HG03354 (cell line): ENCODE measurements around the gene ASMTL.
"Not testable (repeated sequence)": the region's sequence is repeated elsewhere in the genome, so short reads cannot be mapped to it uniquely, and the experiment has no call there.

ENCODE experiments used
- ATAC-seq: cut with Tn5 transposase; IDR thresholded peaks from one replicate; pipeline ENCODE4 v1.9.1; 2021; ENCODE audit warnings: mild to moderate bottlenecking; ENCODE audit not compliant: unreplicated experiment, poor library complexity, severe bottlenecking

Gene ASMTL

DNA sequence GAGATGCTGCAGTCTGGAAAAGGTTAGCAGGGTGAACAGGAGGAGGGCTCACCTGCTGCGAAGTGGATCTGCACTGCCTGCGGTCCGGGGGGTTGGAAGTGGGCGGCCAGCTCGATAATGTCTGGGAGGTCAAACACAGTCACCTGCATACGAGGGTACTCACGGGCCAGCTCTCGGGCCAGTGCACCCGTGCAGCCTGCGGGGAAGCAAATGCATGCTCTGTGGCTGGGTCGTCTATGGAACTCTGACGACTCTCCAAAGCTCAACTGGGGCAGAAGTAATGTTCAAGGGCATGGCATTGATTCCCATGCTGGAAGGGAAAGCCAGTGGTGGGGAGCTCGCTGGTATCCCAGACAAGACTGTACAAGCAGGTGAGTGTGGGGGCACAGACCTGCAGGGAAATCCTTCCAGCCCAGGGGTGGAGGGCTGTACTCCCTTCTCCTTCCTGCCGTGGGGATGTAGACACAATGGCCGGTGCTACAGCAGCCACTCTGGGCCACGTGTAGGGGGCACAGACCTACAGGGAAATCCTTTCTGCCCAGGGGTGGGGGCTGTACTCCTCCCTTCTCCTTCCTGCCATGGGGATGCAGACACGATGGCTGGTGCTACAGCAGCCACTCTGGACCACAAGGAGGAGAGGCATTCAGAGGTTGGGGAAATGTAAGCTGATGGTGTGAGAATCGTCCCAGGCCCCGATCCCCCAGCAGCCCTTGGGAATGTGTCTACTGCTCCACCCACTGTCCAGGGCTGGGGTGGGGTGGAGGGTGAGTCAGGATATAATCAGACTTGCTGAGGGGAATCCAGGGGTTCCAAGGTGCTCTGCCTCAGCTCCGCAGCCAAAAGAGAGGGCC, 34.6 kb downstream of the ASMTL start:
- ATAC-seq: no peak

DNA sequence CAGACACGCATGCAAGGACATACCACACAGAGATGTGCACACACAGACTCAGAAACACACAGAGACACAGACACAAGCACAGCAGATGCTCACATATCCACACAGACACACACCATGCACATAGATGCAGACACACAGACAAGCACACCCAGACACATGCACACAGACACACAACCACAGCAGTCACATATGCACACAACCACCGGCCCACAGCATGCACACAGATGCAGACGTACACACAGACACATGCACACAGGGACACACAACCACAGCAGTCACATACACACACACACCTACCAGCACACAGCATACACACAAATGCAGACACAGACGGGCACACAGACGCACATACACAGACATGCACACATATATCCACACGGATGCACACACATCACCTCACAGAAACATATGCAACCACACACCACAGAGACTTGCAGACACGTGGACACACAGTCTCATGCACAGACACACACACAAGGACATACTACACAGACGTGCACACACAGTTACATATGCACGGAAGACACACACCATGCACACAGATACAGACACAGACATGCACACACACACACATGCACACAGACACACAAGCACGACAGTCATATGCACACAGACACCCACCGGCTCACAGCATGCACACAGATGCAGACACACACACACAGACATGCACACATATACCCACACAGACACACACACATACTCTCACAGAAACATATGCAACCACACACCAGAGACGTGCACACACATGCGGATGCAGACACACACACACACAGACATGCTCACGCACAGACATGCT, 35.5 kb downstream of the ASMTL start:
- ATAC-seq: no peak

DNA sequence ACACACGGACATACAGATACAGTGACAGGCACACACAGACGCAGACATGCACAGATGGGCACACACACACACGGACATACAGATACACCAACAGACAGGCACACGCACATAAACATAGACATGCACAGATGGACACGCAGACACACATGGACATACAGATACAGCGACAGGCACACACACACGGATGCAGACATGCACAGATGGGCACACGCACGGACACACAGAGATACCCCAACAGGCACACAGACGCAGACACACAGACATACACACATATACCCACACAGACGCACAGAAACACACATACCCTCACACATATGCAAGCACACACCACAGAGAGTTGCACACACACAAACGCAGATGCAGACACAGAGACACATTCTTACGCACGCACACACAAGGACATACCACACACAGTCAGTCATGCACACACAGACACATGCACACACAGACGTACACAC, 36.4 kb downstream of the ASMTL start:
- ATAC-seq: no peak

DNA sequence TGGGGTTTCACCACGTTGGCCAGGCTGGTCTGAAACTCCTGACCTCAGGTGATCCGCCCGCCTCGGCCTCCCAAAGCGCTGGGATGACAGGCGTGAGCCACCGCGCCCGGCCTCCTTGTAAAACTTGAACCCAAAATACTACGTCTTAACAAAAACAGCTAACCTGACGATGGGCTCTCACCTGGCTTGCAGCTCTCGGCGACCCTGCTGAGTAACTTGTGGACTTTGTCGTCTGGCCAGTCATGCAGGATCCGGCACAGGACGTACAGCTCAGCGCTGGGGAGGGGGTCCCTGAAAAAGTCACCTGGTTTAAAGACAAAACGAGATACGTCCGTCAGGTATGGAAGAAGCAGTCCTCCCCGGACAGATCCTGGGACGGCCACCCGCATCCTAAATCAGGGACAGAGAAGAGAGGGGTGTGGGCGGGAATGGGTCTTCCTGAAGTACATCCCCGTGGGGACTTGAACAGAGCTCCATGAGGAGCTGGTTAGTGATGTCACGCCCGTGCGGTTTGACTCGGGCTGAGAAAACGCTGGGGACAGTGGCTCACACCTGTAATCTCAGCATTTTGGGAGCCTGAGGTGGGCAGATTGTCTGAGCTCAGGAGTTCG, 40.1 kb downstream of the ASMTL start:
- no peak for ATAC-seq

DNA sequence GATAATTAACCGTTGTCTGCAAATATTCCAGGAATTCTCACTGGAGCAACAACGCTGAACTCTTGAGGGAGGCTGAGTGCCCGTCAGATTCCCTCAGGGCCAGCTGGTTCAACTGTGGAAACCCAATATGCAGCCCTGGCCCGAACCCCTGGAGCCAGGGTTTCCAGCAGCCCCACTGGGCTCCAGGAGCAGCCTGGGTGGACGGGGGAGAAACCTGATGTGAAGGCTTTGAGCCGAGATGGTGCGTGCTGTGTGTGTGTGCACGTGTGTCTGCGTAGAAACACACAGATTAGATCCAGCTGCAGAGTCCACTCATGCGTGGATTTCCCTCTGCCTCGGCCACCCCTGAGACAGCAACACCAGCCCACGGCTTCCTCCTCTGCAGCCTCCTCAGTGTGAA, 41.4 kb downstream of the ASMTL start:
- no peak for ATAC-seq

DNA sequence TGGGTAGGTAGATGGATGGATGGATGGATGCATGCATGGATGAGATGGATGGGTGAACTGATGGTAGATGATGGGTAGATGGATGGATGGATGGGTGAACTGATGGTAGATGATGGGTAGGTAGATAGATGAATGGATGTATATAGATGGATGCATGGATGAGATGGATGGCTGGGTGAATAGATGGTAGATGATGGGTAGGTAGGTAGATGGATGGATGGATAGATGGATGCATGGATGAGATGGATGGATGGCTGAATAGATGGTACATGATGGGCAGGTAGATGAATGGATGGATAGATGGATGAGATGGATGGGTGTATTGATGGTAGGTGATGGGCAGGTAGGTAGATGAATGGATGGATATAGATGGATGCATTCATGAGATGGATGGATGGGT, 45.7 kb downstream of the ASMTL start:
- no peak for ATAC-seq

DNA sequence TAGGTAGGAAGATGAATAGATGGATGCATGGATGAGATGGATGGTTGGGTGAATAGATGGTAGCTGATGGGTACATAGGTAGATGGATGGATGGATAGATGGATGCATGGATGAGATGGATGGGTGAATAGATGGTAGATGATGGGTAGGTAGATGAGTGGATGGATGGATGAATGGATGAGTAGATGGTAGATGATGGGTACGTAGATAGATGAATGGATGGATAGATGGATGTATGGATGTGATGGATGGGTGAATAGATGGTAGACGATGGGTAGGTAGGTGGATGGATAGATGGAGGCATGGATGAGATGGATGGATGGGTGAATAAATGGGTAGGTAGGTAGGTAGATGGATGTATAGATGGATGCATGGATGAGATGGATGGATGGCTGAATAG, 46.9 kb downstream of the ASMTL start:
- ATAC-seq: not testable (repeated sequence)

DNA sequence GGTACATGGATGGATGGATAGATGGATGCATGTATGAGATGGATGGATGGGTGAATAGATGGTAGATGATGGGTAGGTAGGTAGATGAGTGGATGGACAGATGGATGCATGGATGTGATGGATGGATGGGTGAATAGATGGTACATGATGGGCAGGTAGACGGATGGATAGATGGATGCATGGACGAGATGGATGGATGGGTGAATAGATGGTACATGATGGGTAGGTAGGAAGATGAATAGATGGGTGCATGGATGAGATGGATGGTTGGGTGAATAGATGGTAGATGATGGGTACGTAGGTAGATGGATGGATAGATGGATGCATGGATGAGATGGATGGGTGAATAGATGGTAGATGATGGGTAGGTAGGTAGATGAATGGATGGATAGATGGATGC, 48.8 kb downstream of the ASMTL start:
- not testable (repeated sequence) for ATAC-seq

DNA sequence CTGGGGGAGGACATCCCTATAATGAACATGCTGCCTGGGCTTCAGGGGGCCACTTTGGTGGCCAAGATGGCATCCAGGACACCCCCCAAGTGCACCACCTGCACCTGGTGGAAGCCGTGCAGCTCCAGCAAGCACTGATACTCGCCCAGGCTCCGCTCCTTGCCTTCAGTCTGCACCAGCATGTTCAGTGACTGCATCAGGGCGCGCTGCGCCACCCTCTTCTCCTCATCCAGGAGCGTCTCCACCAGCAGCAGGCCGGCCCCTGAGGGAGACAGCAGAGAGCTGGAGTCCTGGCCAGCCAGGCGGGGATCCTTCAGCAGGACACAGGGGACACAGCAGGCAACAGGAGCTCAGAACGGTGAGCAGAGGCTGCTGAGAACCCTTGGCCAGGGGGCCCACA, 49.5 kb downstream of the ASMTL start:
- no peak for ATAC-seq

DNA sequence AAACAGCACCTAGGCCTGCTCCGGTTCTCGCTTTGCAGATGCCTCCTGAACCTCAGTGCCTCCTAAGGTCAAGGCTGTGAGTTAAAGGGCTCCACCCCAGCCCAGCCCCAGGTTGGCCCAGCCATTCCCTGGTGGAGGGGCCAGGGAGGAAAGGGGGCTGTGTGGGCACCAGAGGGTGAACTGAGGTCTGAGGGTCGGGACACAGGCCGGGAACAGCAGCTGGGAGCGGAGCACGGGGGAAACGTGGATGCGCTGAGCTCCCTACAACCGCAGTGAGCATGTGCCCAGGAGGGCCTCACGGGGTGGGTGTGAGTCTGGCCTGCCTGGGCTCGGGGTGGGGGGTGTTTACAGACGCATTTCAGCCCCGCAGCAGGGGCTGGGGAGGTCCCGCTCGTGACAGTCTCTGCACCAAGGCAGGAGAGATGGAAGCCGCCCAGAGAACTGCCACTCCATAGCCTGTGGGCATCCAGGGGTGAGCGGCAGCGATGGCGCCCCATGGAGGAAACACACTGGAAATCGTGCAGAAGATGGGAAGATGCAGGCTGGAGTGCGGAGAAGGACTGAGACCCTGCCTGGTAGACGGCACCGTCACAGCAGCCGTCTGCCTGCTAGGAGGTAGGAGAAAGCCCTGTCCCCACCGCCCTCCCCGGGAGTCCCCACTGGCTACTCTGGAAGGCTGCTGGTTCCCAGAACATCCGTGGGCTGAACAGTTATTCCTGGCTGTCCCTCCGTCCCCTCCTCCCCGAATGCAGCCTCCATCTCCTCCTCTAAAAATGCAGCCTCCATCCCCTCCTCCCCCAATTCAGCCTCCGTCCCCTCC, 50.9 kb downstream of the ASMTL start:
- ATAC-seq: no peak

DNA sequence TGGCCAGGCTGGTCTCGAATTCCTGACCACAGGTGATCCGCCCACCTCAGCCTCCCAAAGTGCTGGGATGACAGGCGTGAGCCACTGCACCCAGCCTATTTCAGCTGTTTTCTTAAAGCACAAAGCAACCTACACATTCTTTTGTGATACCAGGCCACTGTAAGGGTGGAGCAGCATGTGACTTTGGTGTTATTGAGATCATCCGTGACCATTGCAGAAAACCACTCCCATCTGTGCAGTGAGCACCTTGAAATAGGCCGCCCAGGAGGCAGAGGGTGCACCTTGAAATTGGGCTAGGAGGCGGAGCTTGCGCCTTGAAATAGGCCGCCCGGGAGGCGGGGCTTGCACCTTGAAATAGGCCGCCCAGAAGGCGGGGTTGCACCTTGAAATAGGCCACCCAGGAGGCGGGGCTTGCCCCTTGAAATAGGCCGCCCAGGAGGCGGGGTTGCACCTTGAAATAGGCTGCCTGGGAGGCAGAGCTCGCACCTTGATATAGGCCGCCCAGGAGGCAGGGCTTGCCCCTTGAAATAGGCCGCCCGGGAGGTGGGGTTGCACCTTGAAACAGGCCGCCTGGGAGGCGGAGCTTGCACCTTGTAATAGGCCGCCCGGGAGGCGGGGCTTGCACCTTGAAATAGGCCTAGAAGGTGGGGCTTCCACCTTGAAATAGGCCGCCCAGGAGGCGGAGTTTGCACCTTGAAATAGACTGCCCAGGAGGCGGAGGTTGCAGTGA, 51.8 kb downstream of the ASMTL start:
- ATAC-seq: no peak

DNA sequence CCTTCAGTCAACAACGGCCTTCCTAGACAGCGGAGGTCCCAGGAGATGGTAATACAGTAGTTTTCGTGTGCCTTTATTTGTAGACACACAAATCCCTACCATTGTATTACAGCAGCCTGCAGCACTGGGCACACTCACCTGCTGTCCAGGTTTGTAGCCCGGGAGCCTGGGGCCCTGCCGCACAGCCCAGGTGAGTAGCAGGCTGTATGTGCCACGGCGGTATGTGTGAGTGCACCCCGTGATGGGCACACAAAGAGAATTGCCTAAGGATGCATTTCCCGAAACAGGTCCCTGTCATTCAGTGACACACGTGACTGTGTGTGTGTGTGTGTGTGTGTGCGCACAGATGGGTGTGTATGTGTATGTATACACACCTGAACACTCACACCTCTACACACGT, 52.7 kb downstream of the ASMTL start:
- no peak for ATAC-seq

DNA sequence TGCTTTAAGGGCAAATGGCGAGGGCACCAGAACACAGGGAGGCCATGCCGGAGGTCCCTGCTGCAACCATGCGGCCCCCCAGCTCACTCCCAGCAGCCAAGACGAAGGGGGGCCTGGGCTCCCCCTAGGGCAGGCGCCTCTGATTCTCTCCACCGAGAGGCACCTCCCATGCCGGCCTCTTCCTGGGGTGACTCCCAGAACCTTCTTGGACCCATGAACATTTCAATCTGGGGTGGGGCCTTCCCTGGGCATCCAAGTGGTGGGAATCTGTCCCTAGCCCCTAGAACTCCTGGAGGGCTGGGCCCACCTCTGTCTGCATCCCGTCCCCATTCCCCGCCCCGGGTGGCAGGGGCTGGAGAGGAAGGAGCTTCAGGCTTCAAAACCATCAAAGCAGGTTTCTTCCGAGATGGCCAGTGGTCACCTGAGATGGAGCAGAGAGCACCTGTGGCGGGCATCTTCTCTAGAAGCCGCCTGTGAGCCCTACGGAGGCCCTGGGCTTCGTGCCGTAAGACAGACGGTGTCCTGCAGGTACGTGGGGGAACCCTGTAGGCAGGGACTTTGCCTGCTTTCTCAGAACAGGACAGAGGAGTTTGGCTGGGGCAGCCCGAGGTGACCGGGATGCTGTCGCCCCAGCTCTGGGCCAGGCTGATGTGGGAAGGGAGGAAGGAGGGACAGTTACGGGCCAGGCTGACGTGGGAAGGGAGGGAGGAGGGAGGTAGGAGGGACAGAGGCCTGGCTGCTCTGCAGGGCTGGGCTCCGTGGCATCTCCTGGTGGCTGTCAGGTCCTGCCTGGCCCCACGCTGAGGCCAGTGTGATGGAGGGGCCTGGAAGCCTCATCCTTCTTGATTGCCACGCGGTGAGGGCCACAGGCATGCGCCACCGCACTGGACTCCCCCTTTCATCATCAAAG, 54.0 kb downstream of the ASMTL start:
- ATAC-seq: no peak

DNA sequence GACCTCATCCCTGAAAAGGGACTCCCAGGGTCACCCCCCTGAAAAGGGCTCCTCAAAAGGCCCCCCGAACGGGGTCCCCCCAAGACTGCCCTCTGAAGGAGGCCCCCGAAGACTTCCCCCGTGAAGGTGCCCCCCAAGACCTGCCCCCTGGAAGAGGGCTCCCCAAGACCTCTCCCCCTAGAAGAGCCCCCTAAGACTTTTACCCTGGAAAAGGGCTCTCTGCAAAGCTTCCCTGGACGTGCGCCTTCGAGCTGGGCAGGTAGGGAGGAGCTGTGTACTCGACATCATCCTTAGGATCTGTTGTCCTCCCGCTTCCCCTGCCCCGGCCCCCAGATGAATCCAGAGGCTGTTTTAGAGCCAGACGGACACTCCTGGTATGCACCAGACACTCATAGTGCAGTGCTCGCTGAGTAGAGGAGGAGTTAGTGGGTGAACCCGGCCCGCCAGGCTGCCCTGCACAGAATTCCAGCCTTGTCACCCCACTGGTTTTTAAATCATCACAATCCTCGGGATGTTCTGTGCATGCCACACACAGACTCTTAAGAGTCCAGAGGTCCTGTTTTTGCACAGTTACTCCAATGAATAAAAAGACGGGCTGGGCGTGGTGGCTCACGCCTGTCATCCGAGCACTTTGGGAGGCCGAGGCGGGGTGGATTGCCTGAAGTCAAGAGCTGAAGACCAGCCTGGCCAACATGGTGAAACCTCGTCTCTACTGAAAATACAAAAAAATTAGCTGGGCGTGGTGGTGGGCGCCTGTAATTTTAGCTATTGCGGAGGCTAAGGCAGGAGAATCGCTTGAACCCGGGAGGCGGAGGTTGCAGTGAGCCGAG, 55.1 kb downstream of the ASMTL start:
- no peak for ATAC-seq

DNA sequence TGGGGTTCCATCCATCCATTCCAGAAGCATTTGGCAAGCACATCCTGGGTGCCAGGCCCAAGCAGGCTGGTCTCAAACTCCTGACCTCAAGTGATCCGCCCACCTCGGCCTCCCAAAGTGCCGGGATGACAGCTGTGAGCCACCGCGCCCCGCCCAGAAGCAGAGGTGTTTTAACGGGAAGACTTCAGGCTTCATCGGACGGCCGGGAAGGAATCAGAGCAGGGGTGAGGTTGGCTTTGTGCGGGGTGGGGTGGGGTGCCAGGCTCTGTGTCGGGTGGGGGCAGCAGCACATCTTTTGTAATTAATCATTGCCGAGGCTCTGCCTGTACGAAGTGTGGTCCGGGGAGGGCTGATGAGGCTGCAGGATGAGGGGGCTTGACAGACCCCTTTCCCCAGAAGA, 55.7 kb downstream of the ASMTL start:
- no peak for ATAC-seq

DNA sequence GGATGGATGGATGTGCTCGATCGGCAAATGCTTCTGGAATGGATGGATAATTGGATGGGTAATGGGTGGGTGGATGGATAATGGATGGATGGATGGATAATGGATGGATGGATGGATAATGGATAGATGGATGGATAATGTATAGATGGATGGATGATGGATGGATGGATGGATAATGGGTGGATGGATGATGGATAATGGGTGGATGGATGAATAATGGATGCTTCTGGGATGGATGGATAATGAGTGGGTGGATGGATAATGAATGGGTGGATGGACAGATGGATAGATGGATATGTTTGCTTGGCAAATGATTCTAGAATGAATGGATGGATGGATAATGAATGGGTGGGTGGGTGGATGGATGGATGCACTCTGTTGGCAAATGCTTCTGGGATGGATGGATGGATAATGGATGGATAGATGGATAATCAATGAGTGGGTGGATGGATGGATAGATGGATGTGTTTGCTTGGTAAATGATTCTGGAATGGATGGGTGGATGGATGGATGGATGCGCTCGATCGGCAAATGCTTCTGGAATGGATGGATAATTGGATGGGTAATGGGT, 57.0 kb downstream of the ASMTL start:
- ATAC-seq: no peak
